Hepatocyte (in vitro differentiated cells): ENCODE measurements around the gene CADPS2.

ENCODE experiments used
- CTCF ChIP-seq: fragments of 200-600 bp; sonication (generic); IDR thresholded peaks from 2 replicates; pipeline ENCODE4 v1.5.1; 2016; ENCODE audit warnings: antibody characterized with exemption, mild to moderate bottlenecking; ENCODE audit not compliant: poor library complexity
- EZH2 ChIP-seq: fragments of 200-600 bp; sonication (generic); IDR thresholded peaks from 2 replicates; pipeline ENCODE4 v1.6.1; 2016; ENCODE audit warnings: antibody characterized with exemption, mild to moderate bottlenecking, borderline replicate concordance

GRCh38 chr7:122766593-122766992, 119.7 kb downstream of the CADPS2 start:
- no peak for TF ChIP-seq CTCF
- TF ChIP-seq EZH2: no peak
